Lower leg skin (tissue), 3 donors: ENCODE measurements around the gene BAZ1B.

Source experiments
- POLR2A ChIP-seq, 2 donors: fragments of 450-650 bp; IDR thresholded peaks; one replicate each; pipeline ENCODE4 v1.6.1; 2016 to 2017; ENCODE audit warnings: antibody characterized with exemption in 2 of 2, mild to moderate bottlenecking in 1 of 2, moderate library complexity in 1 of 2
- TF ChIP-seq, protein P1 (sequence below), 3 donors: fragments of 450-650 bp; IDR thresholded peaks; one replicate each; pipeline ENCODE4 v1.5.1; 2016; ENCODE audit warnings: antibody characterized with exemption in 3 of 3, mild to moderate bottlenecking in 3 of 3, moderate library complexity in 2 of 3

DNA sequence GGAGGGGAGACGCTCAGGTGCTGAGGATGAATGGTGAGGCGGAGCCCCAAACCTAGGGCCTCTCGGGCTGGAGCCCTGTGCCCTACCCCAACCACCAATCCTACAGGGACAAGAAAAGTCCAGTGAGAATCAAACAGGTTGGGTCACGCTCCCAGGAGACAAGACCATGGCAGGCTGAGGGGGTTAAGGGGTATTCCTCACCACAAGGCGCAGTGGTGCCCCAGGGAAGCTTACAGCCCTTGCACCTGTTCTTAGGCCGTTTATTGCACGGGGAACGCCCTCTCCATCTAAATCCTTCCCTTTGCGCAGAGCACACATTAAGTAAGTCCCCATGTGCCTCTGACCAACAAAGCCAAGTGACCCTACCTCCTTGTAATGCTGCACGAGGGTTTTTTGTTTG lies 85.0 kb downstream of the BAZ1B start:
- TF ChIP-seq POLR2A (IDR thresholded peaks at IDR 0.05), result no peak
- TF ChIP-seq, protein P1, sequence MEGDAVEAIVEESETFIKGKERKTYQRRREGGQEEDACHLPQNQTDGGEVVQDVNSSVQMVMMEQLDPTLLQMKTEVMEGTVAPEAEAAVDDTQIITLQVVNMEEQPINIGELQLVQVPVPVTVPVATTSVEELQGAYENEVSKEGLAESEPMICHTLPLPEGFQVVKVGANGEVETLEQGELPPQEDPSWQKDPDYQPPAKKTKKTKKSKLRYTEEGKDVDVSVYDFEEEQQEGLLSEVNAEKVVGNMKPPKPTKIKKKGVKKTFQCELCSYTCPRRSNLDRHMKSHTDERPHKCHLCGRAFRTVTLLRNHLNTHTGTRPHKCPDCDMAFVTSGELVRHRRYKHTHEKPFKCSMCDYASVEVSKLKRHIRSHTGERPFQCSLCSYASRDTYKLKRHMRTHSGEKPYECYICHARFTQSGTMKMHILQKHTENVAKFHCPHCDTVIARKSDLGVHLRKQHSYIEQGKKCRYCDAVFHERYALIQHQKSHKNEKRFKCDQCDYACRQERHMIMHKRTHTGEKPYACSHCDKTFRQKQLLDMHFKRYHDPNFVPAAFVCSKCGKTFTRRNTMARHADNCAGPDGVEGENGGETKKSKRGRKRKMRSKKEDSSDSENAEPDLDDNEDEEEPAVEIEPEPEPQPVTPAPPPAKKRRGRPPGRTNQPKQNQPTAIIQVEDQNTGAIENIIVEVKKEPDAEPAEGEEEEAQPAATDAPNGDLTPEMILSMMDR (IDR thresholded peaks at IDR 0.05), result no peak
